ENCODE measurements around the gene HOXD1. TPM values are rescaled to one million over a fixed set of nuclear protein-coding genes. Genes with fewer than 3 reads are reported as not detected.

Gene HOXD1
- total RNA-seq, 1 experiment from 2014 or later = not detected

DNA sequence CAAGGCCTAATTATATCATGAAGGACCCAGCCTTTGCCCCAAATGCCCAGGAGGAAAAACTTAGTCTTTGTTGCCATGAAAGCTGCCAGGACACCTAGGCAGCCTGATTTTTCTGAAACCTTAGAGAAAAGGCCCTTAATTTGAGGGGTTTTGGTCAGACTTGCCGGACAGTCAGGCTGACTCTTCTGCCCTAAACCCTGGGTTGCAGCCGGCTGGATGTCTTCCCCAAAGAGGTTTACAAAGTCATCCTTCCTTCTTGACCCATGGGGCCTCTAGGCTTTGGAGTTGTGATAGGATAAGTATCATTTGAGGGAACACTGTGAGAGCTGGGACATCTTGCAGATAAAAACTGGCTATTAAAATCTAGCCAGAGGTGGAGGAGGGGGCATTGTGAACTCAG, 2.4 kb upstream of the HOXD1 start:
- Mint-ChIP-seq H3K9me3 (ENCODE audit: low read depth, unreplicated experiment) (no peaks in the 10 kb centered on the region), H3K27me3 (ENCODE audit: unreplicated experiment) (peaks cover 10% of the 10 kb centered on the region), H3K4me1 (ENCODE audit: low read depth, unreplicated experiment) (no peaks in the 10 kb centered on the region), H3K27ac (ENCODE audit: unreplicated experiment) (no peak overlapping the region), H3K36me3 (ENCODE audit: insufficient read depth, unreplicated experiment) (peaks cover 9% of the 10 kb centered on the region), H3K4me3 (ENCODE audit: low read depth, unreplicated experiment) (no peak overlapping the region)
- BruUV-seq (replicated peaks) = no TSS peak
- no peak for DNase-seq
- TF ChIP-seq, protein P1, sequence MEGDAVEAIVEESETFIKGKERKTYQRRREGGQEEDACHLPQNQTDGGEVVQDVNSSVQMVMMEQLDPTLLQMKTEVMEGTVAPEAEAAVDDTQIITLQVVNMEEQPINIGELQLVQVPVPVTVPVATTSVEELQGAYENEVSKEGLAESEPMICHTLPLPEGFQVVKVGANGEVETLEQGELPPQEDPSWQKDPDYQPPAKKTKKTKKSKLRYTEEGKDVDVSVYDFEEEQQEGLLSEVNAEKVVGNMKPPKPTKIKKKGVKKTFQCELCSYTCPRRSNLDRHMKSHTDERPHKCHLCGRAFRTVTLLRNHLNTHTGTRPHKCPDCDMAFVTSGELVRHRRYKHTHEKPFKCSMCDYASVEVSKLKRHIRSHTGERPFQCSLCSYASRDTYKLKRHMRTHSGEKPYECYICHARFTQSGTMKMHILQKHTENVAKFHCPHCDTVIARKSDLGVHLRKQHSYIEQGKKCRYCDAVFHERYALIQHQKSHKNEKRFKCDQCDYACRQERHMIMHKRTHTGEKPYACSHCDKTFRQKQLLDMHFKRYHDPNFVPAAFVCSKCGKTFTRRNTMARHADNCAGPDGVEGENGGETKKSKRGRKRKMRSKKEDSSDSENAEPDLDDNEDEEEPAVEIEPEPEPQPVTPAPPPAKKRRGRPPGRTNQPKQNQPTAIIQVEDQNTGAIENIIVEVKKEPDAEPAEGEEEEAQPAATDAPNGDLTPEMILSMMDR (IDR thresholded peaks at IDR 0.05; ENCODE audit: unreplicated experiment) = no peak
- CTCF ChIA-PET = no interaction called here
- intact Hi-C loops (cut with micrococcal nuclease; ENCODE audit: unreplicated experiment) = no loop called here

DNA sequence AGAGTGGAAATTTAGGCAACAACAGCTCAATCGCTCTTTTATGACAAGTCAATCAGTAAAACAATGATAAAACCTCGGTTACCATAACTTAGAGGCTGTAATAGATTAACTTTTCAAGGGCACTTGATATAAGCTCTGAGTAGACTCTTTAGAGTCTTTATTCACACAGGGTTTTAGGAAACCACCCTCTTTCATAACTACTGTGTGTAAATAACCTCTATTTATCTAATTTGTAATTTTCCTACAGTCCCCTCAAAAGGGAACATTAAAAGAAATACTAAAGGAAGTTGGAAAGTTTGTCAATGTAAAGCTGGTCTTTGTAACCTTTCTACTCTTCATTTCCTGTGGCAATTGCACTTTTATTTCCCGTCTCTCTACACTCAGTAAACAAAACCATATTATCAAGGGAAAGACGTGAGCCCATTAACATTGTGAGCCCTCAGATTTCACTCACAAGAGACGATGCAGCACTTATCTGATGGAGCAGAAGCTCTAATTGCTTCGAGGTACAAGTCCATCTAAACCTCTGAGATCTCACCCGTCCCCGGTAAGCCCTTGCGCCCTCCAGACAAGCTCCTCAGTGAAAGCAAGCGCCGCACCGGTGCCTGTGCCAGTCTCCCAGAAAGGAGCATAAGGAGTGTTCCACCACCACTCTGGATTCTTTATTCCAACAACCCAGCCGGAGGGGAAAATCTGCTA, 1.1 kb upstream of the HOXD1 start:
- no peaks in the 10 kb centered on the region for H3K4me1 Mint-ChIP-seq (ENCODE audit: low read depth, unreplicated experiment)
- TF ChIP-seq, protein P1 (IDR thresholded peaks at IDR 0.05; ENCODE audit: unreplicated experiment) = no peak
- peak overlapping the region; percentile 61 for H3K4me3 Mint-ChIP-seq (ENCODE audit: low read depth, unreplicated experiment)
- H3K27me3 Mint-ChIP-seq (ENCODE audit: unreplicated experiment) = peaks cover 10% of the 10 kb centered on the region
- H3K36me3 Mint-ChIP-seq (ENCODE audit: insufficient read depth, unreplicated experiment) = peaks cover 9% of the 10 kb centered on the region
- H3K27ac Mint-ChIP-seq (ENCODE audit: unreplicated experiment) = no peak overlapping the region
- CTCF ChIA-PET = no interaction called here
- no peaks in the 10 kb centered on the region for H3K9me3 Mint-ChIP-seq (ENCODE audit: low read depth, unreplicated experiment)
- BruUV-seq (replicated peaks) = no TSS peak
- no peak for DNase-seq
- intact Hi-C loops (cut with micrococcal nuclease; ENCODE audit: unreplicated experiment) = no loop called here

DNA sequence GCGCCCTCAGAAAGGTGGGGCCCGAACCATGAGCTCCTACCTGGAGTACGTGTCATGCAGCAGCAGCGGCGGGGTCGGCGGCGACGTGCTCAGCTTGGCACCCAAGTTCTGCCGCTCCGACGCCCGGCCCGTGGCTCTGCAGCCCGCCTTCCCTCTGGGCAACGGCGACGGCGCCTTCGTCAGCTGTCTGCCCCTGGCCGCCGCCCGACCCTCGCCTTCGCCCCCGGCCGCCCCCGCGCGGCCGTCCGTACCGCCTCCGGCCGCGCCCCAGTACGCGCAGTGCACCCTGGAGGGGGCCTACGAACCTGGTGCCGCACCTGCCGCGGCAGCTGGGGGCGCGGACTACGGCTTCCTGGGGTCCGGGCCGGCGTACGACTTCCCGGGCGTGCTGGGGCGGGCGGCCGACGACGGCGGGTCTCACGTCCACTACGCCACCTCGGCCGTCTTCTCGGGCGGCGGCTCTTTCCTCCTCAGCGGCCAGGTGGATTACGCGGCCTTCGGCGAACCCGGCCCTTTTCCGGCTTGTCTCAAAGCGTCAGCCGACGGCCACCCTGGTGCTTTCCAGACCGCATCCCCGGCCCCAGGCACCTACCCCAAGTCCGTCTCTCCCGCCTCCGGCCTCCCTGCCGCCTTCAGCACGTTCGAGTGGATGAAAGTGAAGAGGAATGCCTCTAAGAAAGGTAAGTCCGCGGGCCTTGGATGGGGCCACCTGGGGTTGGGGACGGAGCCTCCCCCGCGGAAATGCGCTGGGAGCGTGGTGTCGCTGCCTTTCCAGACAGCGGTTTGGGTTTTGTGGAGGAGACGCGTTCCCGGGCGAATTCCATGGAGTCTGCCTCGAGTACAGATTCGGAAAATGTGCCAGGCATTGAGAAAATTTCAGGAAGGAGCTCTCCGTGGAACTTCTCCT, 559 bp downstream of the HOXD1 start:
- CTCF ChIA-PET = no interaction called here
- Mint-ChIP-seq H3K36me3 (ENCODE audit: insufficient read depth, unreplicated experiment) (peaks cover 9% of the 10 kb centered on the region), H3K27ac (ENCODE audit: unreplicated experiment) (no peak overlapping the region), H3K27me3 (ENCODE audit: unreplicated experiment) (peaks cover 10% of the 10 kb centered on the region), H3K9me3 (ENCODE audit: low read depth, unreplicated experiment) (no peaks in the 10 kb centered on the region), H3K4me3 (ENCODE audit: low read depth, unreplicated experiment) (peak overlapping the region; percentile 61), H3K4me1 (ENCODE audit: low read depth, unreplicated experiment) (no peaks in the 10 kb centered on the region)
- TF ChIP-seq, protein P1 (IDR thresholded peaks at IDR 0.05; ENCODE audit: unreplicated experiment) = no peak
- no TSS peak for BruUV-seq (replicated peaks)
- DNase-seq = no peak
- intact Hi-C loops (cut with micrococcal nuclease; ENCODE audit: unreplicated experiment) = no loop called here

DNA sequence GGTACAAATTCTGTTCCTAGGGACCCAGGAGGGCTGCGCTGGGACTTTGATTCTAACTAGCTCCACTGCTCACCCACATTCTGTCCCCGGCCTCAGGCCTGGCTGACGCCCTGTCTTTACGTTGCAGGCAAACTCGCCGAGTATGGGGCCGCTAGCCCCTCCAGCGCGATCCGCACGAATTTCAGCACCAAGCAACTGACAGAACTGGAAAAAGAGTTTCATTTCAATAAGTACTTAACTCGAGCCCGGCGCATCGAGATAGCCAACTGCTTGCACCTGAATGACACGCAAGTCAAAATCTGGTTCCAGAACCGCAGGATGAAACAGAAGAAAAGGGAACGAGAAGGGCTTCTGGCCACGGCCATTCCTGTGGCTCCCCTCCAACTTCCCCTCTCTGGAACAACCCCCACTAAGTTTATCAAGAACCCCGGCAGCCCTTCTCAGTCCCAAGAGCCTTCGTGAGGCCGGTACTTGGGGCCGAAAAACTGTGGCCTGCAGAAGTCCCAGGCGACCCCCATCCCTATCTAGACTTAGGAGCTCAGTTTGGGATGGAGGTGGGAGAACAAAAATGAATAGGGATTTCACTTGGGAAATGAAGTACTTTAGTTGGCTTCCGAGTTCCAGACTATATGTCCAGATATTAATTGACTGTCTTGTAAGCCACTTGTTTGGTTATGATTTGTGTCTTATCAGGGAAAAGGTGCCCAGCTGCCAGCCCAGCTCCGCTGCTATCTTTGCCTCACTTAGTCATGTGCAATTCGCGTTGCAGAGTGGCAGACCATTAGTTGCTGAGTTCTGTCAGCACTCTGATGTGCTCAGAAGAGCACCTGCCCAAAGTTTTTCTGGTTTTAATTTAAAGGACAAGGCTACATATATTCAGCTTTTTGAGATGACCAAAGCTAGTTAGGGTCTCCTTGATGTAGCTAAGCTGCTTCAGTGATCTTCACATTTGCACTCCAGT, 1.5 kb downstream of the HOXD1 start:
- Mint-ChIP-seq H3K4me1 (ENCODE audit: low read depth, unreplicated experiment) (no peaks in the 10 kb centered on the region), H3K27me3 (ENCODE audit: unreplicated experiment) (peaks cover 10% of the 10 kb centered on the region), H3K4me3 (ENCODE audit: low read depth, unreplicated experiment) (peak overlapping the region; percentile 61)

More for the DNA sequence above, 1.5 kb downstream of the HOXD1 start:
- DNase-seq = no peak
- Mint-ChIP-seq H3K9me3 (ENCODE audit: low read depth, unreplicated experiment) (no peaks in the 10 kb centered on the region), H3K27ac (ENCODE audit: unreplicated experiment) (no peak overlapping the region), H3K36me3 (ENCODE audit: insufficient read depth, unreplicated experiment) (peaks cover 9% of the 10 kb centered on the region)
- CTCF ChIA-PET = no interaction called here
- BruUV-seq (replicated peaks) = no TSS peak
- TF ChIP-seq, protein P1 (IDR thresholded peaks at IDR 0.05; ENCODE audit: unreplicated experiment) = no peak
- intact Hi-C loops (cut with micrococcal nuclease; ENCODE audit: unreplicated experiment) = no loop called here
